T-helper 2 cell treated with Interferon-gamma antibody and Interleukin-4, amounts not matched to agents 100 ng/mL and 5 ng/mL, for 36 hours (primary cell): ENCODE results near the gene VCP. TPM values are rescaled to one million over a fixed set of nuclear protein-coding genes. Genes with fewer than 3 reads are reported as not detected.

Source experiments
- intact Hi-C: fragments of 100-400 bp; cut with micrococcal nuclease; formaldehyde crosslinking; loops from one replicate; pipeline ENCODE4 v1.15.1; 2023
- total RNA-seq: library from RNA; stranded (reverse); gene quantifications from 2 replicates; pipeline ENCODE4 v1.2.3, GENCODE V29; 2022

Gene VCP
- 248 and 255 TPM in 2 replicates for total RNA-seq

DNA sequence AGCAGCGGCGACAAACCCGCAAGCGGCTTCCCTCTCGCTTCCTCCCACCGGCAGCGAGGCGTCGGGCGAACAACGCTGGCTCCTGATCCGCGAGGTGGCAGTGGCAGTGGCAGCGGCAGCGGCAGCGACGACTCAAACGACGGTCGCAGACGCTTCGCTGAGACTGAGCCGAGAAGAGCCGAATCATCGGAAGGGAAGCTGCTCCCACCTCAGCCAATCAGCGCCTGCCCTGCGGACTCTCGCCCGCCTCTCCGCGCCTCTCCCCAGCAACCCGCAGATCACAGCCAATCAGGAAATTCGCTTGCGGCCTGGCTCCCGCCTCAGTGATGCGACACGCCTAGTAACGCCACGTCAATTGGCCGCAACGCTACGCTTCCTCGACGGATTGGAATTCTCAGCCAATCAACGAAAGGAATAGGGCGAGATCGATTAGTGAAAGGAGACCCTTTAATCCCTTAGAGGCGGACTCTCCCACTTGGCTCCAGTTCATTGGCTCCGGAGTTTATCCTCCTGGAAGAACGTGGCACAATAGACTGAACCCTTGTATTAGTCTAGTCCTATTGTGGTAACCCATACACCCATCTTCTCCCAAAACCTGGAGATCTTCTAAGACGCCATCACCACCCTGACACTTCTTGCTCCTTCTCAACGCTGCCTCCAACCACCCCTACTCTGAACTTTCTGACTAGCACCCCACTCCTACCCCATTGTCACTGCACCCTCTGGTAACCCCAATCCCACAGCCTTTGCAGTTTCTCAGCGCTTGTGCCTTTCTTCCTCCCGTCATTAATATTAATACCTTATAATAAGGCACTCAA is at the start of gene VCP:
TSS of gene VCP (minus strand) at position 165 of the 818 bp plus-strand sequence. CDS start 272 bp downstream, outside the sequence.
- intact Hi-C loops: loop anchor here (1.0 to 10.0 kb wide), 8 partner anchors 8 to 740 kb away; partner anchors contain the start of genes CCL27, DNAJB5, PIGO and SPAG8

DNA sequence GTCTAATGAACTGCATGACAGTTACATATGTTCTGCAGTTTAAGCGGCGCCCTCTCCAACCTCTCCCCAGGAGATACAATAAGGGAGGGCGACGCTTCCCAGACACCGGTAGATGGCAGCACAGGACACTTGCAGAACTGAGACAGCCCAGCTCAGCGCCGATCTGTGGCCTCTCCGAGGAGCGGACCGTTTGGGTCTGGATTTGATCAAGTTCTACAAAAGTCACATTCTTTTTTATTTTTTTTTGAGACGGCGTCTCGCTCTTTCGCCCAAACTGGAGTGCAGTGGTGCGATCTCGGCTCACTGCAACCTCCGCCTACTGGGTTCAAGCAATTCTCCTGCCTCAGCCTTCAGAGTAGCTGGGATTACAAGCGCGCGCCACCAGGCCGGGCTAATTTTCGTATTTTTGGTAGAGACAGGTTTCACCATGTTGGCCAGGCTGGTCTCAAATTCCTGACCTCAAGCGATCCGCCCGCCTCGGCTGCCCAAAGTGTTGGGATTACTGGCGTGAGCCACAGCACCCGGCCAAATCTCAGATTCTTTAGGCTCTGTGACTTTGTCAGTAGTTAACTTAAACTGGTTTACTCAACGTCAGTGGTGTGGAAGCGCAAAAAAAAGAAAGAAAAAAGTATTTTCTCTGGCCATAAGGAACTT is 44.6 kb upstream of the VCP start:
- intact Hi-C loops: loop anchor here (1.0 to 5.0 kb wide), 14 partner anchors 14 to 630 kb away; partner anchors contain the start of genes CCDC107, DNAJB5, GBA2 and PIGO

DNA sequence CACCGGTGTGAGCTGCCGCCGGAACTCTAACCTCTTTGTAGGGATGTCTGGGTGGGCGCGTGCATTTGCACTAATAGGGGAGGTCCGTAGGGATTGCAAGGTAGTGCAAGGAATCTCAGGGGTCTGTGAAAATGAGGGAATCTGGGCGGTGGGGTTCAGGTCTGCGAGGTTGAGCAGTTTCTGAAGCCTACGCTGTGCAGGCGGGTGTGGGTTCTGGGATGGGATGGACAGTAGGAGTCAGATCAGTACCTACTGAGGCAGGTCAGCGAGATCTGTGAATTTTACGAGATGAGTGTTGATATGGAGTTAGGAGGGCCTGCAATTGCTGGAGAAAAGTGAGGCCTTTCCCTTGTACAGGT is 44.1 kb upstream of the VCP start:
- intact Hi-C loops: loop anchor here (1.0 to 5.0 kb wide), 14 partner anchors 13 to 631 kb away; partner anchors contain the start of genes CCDC107, DNAJB5, GBA2 and PIGO

DNA sequence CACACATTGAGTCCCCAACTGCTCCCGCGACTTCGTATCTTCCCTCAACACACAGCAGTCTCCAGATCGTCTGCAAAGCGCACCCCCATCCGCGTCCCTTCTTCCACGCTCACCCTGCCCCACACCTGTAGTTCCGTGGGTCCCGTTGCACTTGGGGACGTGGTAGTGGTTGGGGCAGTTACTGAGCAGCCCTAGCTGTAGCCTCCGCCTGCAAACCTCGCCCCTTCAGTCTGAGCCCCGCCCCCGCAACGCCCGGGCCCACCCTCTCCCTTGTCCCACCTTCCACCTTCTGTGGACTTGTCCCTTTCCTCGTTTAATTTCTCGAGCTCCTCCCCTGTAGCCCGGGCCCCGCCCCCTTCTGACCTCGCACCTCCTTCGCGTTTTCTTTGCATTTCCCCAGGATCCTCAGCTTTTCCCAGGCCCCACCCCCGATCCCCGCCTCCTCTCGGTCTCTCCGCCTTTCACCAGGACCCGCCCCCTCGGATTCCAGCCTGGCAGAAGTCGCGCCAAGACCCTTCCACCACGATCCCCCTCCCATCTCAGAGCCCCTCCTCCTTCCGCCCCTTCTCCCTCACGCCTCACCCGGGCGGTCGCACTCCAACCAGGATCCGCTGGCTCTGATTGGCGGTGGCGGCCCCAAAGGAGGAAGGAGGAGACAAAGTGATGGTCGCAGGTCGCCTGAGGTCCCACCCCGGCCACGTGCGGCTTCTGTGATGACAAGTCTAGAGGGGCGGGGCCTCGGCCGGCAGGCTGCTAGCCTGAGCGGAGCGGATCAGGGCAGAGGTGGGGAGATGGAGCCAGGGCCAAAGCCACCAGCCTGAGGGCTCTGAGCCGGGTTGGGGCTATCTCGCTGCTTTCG is 43.5 kb upstream of the VCP start, which contains the start of gene ATOSB:
TSS of gene ATOSB (minus strand) at position 183 of the 859 bp plus-strand sequence. CDS start 7,588 bp downstream, outside the sequence.
- intact Hi-C loops: loop anchor here (1.0 to 5.0 kb wide), 16 partner anchors 13 to 699 kb away; partner anchors contain the start of genes CCDC107, DNAJB5, GBA2 and HINT2

DNA sequence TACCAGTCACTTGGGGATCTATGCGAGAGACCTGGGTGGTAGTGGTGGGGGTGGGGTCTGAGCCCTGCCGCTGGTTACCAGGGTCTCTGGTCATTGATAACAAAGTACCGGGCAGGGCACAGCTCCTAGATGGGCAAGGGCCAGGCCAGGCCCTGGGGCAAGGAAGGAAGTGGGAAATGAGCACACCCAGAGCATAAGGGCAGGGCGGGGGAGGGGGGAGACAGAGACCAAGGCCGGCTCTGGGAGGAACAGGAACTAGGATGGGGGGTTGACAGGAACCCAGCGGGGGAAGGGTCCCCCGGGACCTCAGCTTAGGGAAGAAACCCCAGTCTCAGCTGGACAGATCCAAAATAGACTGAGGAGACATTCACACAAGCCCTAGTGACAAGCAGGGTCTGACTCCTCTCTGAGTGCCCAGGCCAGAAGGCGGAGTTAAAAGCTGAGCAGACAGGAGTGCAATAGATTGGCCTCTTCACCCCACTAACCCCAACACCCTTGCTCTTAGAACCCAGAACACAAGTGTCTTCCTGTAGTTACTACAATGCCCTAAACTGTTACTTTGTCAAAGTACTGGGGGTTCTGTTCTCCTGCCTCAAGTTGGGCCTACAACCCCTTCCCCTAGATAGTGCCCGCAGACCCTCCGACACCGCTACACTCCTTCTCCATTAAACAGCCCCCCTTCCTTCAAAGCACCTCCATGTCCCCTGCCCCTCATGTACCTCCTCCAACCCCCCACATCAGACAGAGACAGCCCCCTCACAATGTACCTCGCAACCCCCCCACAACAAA is 42.6 kb upstream of the VCP start:
- intact Hi-C loops: loop anchor here (2.0 to 5.0 kb wide), 7 partner anchors 218 to 700 kb away; partner anchors contain the start of genes CCDC107, DNAI1, FAM219A and GBA2

DNA sequence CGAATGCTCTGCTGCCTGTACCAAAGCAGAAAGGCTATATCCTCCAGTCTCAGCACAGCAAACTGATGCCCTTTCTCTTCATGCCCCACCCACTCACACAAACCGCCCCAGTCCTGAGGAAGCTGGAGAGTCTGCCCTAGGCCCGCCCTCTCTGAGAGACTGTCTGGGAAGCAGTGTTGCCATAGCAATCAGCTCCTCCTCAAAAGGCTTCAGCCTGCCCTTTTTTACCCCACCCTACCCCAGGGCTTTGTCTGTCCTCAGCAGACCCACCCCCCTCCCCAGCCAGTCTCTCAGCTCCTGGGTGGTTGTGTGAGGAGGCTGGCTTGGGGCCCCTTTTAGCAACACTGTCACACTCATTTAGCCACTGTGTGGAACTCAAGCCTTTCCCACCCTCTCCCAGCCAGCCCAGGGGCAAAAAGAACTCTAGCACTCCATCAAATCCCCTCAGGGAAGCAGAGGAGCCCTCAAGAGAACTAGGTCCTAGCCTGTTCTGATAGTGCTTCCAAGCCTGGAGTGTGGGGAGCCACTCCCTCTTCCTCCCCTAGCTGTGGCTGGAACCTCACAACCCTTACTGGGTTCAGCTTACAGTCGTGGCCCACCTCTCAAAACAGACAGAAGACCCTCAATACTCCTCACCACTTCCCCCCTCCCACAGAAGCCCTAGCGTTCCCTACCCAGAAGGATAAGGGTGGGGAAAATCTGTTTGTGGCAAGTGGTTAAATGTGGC is 41.9 kb upstream of the VCP start:
- intact Hi-C loops: loop anchor here (2.0 to 5.0 kb wide), 3 partner anchors 617 to 701 kb away; partner anchors contain the start of genes DNAI1, FAM219A and HINT2

DNA sequence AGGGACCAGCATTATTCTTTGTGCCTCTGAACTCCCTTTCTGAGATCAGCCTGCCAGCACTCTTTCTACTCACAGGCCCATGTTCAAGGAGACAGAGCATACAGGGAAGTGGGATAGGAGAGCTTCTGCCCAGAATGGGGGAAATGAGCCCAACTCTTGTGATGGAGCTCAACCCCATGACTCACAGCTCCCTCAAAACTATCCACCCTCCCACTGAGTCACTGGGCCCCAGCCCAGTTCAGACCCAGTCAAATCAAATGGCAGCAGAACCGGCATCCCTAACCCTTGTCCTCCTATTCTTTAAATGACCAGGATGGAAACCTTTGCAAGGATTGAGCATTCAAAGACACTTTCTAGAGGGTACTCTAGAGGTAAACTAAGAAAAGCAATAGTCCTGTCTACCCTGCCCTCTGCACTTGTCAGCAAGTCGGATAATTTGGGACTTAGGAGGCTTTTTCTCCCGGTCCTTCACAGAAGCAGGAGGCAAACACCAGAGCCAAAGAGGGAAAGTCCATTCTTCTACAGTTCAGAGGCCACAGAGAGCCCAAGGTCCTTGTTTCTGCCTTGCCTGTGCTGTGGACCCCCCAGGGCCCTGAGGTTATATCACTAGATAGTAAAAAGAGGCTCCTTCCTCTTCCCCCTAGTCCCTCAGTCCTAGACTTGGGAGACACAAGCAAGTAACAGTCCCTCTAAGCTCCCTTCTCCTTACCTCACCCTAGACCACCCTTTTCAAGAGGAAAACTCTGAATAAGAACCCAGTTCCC is 40.0 kb upstream of the VCP start:
- intact Hi-C loops: loop anchor here (5.0 kb wide), 1 partner anchor 655 kb away; the partner anchor contains the start of genes DNAI1 and FAM219A

DNA sequence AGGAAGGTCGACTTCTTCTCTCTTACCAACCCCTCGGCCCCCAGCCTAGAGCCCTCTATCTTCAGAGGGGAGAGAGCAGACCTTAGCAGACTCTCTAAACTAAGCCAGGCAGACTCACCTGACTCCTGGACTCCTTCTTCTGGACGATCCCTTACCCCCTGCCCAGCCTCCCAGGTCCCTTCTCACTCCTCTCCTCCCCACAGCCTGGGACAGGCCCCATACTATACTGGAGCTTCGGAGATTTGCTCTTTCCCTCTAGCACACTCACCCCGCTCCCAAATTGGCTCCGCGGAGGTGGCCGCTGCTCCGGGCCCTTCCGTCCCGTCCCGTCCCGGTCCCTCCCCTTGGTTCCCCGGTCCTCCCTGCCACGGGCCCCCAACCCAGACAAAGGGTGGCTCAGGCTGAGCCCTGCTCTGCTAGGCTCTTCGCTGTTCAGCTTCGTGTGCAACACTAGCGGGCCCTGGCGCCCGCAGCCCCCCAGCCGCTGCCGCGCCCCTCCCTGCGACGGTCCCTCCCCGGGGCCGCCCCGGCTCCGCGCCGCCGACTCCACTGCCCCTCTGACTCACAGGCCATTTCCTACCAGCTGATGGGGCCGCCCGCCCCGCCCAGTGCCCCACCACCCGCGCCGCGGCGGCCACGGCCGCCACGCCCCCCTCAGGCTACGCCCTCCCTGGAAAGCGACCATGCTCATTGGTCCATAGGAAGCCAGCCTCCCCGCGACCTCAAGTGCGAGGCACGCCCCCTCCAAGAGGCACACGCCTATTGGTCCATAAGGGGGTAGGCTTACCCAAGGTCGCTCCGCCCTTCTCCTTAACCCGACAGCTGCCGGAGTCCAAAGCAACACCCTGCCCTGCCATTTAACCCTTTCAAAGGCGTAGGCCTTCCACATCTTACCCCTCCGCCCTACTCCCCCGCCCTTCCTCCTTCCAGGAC is 38.8 kb upstream of the VCP start:
- intact Hi-C loops: loop anchor here (1.0 to 5.0 kb wide), 6 partner anchors 8 to 654 kb away; partner anchors contain the start of genes DNAI1, FAM219A, PIGO and STOML2

DNA sequence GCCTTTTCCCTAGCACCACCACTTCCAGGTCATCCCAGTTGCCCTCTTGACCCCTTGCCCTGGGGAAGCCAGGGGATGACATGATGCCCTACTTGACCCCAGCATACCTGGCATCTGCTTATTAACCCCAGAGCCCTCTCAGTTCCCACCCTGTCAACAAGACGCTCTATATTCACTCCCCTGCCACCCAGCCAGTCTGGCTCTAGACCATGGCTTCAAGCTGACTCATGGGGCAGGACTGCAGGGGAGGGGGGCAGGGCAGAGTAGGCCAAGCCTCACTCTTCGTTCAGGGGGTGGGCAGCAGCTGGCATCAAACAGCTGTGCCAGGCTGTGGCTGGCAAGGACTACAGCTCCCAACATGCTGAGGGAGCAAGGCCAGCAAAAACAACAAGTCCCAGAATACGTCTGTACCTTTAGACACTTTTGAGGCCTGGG is 37.9 kb upstream of the VCP start:
- intact Hi-C loops: loop anchor here (2.0 to 5.0 kb wide), 2 partner anchors 494 to 653 kb away; partner anchors contain the start of genes DNAI1, FAM219A and TESK1

DNA sequence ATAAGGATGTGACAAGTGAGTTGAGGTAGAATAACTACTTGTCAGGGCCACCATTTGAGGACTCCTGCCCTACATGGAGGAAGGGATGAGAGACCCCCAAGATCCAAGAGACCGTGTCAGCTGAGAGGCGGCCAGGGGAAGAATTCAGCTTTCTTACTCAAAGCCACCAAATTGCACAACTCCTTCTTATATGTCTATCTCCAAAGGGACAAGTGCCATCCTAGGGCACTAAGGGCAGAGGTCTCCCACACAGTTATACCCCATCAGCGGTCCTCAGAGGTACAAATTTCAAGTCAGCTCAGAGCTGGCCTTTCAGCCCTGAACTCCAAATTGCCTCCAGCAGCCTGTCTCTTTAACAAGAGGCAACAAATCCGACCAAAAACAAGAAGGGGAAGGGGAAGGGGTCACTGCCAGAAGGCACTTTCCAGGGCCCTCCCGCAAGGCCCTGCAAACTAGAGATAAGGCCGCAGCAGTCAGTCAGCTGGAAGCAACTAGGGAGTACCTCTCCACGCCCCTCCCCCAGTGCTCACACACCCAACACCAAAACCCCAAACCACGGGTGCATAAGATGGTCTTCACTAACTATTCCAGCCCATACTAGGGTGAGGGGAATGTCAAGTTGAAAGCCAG is 36.6 kb upstream of the VCP start:
- intact Hi-C loops: no loop called here

DNA sequence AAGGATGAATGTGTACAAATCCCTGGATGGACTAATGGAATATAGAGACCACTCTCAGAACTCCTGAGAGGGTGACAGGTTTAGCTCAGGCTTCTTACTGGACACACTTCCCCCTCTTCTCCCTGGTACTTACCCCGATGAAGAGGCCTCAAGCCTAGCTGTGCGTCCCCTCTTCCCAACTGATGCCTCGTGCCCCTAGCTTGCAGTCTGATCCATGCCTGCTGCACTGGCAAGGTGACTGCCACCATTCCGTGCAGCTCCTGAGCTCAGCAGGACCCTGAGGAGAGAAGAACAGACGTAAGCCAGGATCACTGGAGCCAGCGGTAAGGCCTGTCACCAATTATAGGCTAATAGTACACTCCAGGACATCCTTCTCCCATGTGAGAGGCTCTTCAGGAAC is 36.0 kb upstream of the VCP start:
- intact Hi-C loops: no loop called here

DNA sequence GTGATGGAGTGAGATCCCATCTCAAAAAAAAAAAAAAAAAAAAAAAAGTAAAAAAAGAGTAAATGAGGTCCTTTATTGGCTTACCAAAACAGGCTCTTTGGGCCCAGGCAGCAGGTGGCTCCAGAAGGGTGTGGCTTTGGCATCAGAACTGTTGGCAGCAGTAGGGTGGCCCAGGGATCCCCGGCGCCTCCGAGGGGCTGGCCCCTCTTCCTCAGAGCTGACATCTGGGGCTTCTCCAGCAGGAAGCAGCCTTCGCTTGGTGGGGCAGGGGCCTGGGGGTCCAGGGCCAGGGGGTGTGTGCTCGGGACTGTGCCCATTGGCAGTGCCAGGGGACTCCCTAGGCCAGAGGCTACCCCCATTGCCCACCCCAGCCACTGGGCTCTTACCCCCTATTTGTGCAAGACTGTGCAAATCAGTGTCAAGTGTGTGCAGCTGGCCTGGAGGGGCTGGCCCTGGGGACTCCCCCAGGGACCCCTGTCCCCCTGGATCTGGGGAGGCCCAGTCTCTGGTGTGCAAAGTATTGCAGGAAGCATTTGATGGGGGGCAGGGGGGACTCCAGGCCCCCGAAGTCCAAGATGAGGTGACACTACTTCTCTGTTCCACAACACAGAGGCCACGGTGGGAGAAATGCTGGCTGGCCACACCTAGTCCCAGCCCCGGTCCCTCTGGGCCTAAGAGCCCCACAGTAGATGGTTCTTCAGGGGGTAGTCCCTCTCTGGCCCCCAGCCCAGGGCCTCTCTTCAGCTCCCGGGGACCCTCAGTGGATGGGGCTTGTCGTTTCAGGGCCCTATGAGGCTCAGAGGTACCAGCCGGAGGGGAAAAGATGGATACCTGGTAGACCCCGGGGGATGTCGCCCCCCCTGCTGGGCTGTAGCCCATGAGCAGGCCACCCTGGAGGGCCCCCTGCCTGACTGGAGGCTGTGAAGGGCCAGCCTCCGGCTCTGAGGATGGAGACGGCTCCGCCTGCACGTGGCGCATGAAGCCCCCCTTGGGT is 35.2 kb upstream of the VCP start:
- intact Hi-C loops: no loop called here

DNA sequence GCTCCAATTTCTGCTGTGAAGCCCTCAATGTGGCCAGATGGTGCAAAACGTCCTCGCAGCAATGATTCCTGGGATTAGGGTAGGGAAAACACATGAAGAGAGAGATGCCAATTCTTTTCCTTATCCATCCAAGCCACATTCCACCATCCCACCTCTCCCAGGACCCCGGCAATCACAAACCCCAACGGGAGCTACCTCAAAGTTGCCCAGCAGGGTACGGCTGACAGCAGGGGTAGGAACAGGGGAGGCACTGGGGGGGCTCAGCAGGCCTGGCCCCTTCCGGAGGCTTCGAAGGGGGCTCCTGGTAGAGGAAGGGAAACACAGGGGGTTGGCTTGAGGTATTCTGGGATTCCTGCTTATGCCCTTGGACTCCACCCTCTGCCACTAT is 33.9 kb upstream of the VCP start:
- intact Hi-C loops: no loop called here

DNA sequence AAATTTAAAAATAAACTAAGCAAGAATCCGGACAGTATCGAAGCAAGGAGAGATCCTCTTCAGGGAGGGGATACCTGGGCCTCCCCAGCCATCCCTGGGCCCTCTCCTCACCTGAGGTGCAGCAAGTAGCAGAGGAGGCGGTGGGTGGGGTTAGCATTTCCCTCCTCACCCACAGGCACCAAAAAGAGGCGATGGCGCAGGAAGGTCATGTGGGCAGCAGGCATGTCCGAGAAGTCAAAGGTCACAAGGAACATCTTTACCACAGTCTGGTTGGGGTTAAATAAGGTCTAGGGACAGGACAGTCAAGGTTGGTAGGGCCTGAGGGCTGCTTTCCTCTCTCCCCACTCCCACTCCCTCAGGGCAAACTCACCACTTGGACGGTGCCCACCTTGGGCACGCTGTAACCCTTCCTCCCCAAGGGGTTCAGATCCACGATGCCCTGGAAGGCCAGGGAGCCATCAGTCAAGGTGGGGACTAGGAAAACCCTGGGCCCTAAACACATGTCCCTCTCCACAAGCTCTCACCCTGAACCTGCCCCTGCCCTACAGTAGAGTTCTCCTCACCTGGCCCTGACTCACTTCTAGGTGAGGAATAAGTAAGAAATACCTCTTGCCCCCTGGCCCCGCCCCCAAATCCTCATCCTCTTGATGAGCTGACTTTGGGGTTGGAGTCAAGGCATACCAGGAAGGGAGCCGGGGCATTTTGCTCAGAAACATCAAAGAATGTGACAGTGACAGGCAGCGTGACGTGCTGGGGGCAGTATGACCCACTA is 33.3 kb upstream of the VCP start:
- intact Hi-C loops: no loop called here

DNA sequence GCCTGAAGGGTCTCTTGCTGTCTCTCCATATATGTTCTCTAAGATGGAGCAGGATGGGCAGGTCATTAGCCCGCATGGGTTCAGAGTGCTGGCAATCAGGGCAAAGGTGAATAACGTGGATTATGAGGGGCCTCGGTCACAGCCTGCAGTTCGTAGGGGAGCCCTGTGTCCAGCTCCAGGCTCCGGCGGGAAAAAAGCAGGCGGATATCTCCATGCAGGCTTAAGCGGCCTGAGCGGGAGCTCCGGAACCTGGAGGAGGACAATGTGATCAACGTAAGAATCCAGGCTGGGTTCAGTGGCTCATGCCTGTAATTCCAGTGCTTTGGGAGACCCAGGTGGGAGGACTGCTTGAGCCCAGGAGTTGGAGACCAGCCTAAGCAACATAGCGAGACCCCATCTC is 32.7 kb upstream of the VCP start:
- intact Hi-C loops: no loop called here
